Measurements from ENCODE around the gene TSTD1.

Gene TSTD1

DNA sequence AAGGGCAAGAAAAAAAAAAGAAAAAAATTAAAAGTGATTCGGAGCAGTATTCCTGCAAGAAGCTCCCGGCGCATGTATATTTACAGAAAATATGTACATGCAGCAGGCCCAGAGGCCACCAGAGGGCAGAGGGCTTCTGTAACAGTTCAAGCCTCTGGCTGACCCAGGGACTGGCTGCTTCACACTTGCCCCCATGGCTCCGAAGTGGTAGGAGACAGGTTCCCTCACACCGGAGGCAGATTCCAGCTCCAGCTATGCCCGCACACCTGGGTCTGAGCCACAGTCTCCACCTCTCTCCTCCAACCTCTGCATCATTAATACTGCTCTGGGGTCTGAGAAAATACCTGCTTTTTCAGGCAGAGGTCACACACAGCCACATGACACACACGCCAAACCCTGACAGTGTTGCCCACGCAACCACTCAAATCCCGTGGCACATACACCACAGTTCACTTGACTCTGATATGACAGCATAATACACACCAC is 33.2 kb upstream of the TSTD1 start:
- no peaks in the 10 kb centered on the region for H3K9me2 ChIP-seq (replicated peaks; ENCODE audit: low read depth, low read length)
- no peak overlapping the region for H3K4me2 ChIP-seq (ENCODE audit: low read depth, low read length, poor library complexity, severe bottlenecking)
- H3F3A ChIP-seq (ENCODE audit: low read depth), result 0 out of 2 replicates have a peak, but pooled peaks cover 3% of the 10 kb centered on the region
- H3K9ac ChIP-seq (ENCODE audit: low read depth, low read length, poor library complexity, severe bottlenecking), result no peak overlapping the region
- no peaks in the 10 kb centered on the region for H3K36me3 ChIP-seq (ENCODE audit: insufficient read depth, low read length)
- H2AFZ ChIP-seq (ENCODE audit: low read length), result no peak overlapping the region
- H4K20me1 ChIP-seq (ENCODE audit: insufficient read depth, low read length, poor library complexity, severe bottlenecking), result peaks cover 11% of the 10 kb centered on the region
- no peaks in the 10 kb centered on the region for H3K9me3 ChIP-seq (ENCODE audit: insufficient read depth, low read depth, low read length)
- H3K27me3 ChIP-seq (ENCODE audit: insufficient read depth, low read length, poor library complexity, severe bottlenecking), result no peaks in the 10 kb centered on the region
- peaks cover 48% of the 10 kb centered on the region for H3K4me1 ChIP-seq (ENCODE audit: insufficient read depth, low read length, poor library complexity, severe bottlenecking)
- H3K79me2 ChIP-seq (ENCODE audit: insufficient read depth, low read length), result peaks cover 26% of the 10 kb centered on the region
- no peak overlapping the region for H3K4me3 ChIP-seq (ENCODE audit: low read length, poor library complexity, severe bottlenecking)
- no peak for TF ChIP-seq EZH2phosphoT487 (IDR thresholded peaks at IDR 0.05; ENCODE audit: borderline replicate concordance)
- TF ChIP-seq, protein P1, sequence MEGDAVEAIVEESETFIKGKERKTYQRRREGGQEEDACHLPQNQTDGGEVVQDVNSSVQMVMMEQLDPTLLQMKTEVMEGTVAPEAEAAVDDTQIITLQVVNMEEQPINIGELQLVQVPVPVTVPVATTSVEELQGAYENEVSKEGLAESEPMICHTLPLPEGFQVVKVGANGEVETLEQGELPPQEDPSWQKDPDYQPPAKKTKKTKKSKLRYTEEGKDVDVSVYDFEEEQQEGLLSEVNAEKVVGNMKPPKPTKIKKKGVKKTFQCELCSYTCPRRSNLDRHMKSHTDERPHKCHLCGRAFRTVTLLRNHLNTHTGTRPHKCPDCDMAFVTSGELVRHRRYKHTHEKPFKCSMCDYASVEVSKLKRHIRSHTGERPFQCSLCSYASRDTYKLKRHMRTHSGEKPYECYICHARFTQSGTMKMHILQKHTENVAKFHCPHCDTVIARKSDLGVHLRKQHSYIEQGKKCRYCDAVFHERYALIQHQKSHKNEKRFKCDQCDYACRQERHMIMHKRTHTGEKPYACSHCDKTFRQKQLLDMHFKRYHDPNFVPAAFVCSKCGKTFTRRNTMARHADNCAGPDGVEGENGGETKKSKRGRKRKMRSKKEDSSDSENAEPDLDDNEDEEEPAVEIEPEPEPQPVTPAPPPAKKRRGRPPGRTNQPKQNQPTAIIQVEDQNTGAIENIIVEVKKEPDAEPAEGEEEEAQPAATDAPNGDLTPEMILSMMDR (conservative IDR thresholded peaks at IDR 0.05; ENCODE audit: low read length), result peak; percentile 71

DNA sequence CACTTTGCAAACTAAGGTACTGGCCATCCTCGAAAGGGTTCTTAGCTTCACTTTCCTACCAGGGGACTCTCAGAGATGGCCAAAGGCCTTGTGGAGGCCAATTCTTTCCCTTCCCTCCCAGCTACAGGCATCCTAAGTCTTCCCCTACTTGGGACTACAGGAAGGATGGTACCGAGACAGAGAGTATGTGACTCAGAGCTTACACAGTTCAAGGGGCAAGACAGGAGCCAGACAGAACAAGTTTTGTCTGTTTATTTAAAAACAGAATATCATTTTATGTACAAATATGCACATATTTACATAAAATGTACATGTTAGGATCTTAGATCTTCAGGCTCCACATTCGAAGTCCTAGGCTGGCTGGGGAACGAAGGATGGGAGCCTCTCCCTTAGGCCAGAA is 32.0 kb upstream of the TSTD1 start:
- Histone ChIP-seq H4K20me1 (ENCODE audit: insufficient read depth, low read length, poor library complexity, severe bottlenecking) (peaks cover 21% of the 10 kb centered on the region), H3K9ac (ENCODE audit: low read depth, low read length, poor library complexity, severe bottlenecking) (peak overlapping the region; percentile 73), H3K27me3 (ENCODE audit: insufficient read depth, low read length, poor library complexity, severe bottlenecking) (no peaks in the 10 kb centered on the region), H3F3A (ENCODE audit: low read depth) (0 out of 2 replicates have a peak, but pooled peaks cover 3% of the 10 kb centered on the region), H3K9me2 (replicated peaks; ENCODE audit: low read depth, low read length) (no peaks in the 10 kb centered on the region), H3K9me3 (ENCODE audit: insufficient read depth, low read depth, low read length) (no peaks in the 10 kb centered on the region), H3K4me3 (ENCODE audit: low read length, poor library complexity, severe bottlenecking) (no peak overlapping the region), H2AFZ (ENCODE audit: low read length) (no peak overlapping the region), H3K4me2 (ENCODE audit: low read depth, low read length, poor library complexity, severe bottlenecking) (peak overlapping the region; percentile 99), H3K36me3 (ENCODE audit: insufficient read depth, low read length) (no peaks in the 10 kb centered on the region), H3K4me1 (ENCODE audit: insufficient read depth, low read length, poor library complexity, severe bottlenecking) (peaks cover 54% of the 10 kb centered on the region), H3K79me2 (ENCODE audit: insufficient read depth, low read length) (peaks cover 38% of the 10 kb centered on the region)
- TF ChIP-seq, protein P1 (conservative IDR thresholded peaks at IDR 0.05; ENCODE audit: low read length), result no peak
- no peak for TF ChIP-seq EZH2phosphoT487 (IDR thresholded peaks at IDR 0.05; ENCODE audit: borderline replicate concordance)

DNA sequence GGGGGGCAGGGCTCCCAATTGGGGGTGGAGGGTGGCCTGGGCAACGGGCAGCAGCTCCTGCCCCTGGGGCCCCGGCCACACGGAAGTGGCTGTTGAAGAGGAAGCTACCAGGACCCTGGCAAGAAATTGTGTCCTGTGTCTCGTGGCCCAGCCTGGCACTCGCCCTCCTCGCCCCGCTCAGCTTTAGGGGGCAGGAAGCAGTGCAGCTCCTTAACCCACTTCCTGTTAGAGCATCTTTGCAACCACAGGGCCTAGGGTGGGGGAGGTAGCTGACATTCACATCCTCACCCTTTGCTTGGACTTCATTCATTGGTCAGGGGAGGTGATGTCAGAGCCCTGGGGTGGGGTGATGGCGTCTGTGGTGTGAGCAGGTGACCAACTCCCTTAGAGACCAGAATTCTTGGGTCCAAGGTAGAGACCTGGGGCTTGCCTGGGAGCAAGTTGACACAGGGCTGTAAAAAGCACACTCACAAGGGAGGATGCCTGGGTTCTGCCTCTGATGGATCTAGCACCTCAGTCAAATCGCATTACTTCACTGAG is 31.0 kb upstream of the TSTD1 start, which contains the start of gene ARHGAP30:
ARHGAP30 (minus strand) TSS at position 161 of the 540 bp plus-strand sequence. CDS start 267 bp downstream, outside the sequence.
- H3K36me3 ChIP-seq (ENCODE audit: insufficient read depth, low read length), result no peaks in the 10 kb centered on the region
- H3K9me2 ChIP-seq (replicated peaks; ENCODE audit: low read depth, low read length), result no peaks in the 10 kb centered on the region
- H4K20me1 ChIP-seq (ENCODE audit: insufficient read depth, low read length, poor library complexity, severe bottlenecking), result peaks cover 28% of the 10 kb centered on the region
- H3K4me1 ChIP-seq (ENCODE audit: insufficient read depth, low read length, poor library complexity, severe bottlenecking), result peaks cover 61% of the 10 kb centered on the region
- peak within 1 kb of the TSS; percentile 99 for H3K4me2 ChIP-seq (ENCODE audit: low read depth, low read length, poor library complexity, severe bottlenecking)
- H2AFZ ChIP-seq (ENCODE audit: low read length), result no peak within 1 kb of the TSS
- 0 out of 2 replicates have a peak, but pooled peaks cover 3% of the 10 kb centered on the region for H3F3A ChIP-seq (ENCODE audit: low read depth)
- peaks cover 46% of the 10 kb centered on the region for H3K79me2 ChIP-seq (ENCODE audit: insufficient read depth, low read length)
- no peaks in the 10 kb centered on the region for H3K27me3 ChIP-seq (ENCODE audit: insufficient read depth, low read length, poor library complexity, severe bottlenecking)
- no peaks in the 10 kb centered on the region for H3K9me3 ChIP-seq (ENCODE audit: insufficient read depth, low read depth, low read length)
- H3K9ac ChIP-seq (ENCODE audit: low read depth, low read length, poor library complexity, severe bottlenecking), result peak within 1 kb of the TSS; percentile 99
- TF ChIP-seq, protein P1 (conservative IDR thresholded peaks at IDR 0.05; ENCODE audit: low read length), result no peak
- TF ChIP-seq EZH2phosphoT487 (IDR thresholded peaks at IDR 0.05; ENCODE audit: borderline replicate concordance), result no peak
- peak within 1 kb of the TSS; percentile 98 for H3K4me3 ChIP-seq (ENCODE audit: low read length, poor library complexity, severe bottlenecking)
